GM12878 (cell line): ENCODE measurements around the gene HHAT. TPM values are rescaled to one million over a fixed set of nuclear protein-coding genes. Genes with fewer than 3 reads are reported as not detected.

Experiments used
- ATAC-seq: fragments of 200-7000 bp; cut with Tn5 transposase; 3 replicates; pipeline ENCODE4 v1.9.1; 2020; ENCODE audit warnings: mild to moderate bottlenecking, moderate library complexity
- BruUV-seq: library from RNA; stranded (reverse); fragments of 400-500 nt; replicated peaks from 2 replicates; lab custom pipeline; 2021; lab: Mats Ljungman, UMichigan
- CTCF ChIA-PET: fragments of 300-600 bp; sonication (Branson Sonifier 250); formaldehyde crosslinking; extraction: SDS; loops from one replicate; lab custom pipeline; 2021; ENCODE audit warnings: inconsistent platforms; lab: Yijun Ruan, JAX
- POLR2A ChIA-PET: fragments of 350-600 bp; formaldehyde crosslinking; extraction: SDS; loops from one replicate; lab custom pipeline; 2021; ENCODE audit warnings: inconsistent platforms; lab: Charles Lee
- RAD21 ChIA-PET: fragments of 300-600 bp; sonication (Branson Sonifier 250); formaldehyde crosslinking; loops from one replicate; lab custom pipeline; 2023; ENCODE audit warnings: antibody characterized with exemption; ENCODE audit not compliant: unreplicated experiment; lab: Charles Lee
- SMC1A ChIA-PET: fragments of 300-600 bp; sonication (Branson Sonifier 250); formaldehyde crosslinking; loops from one replicate; lab custom pipeline; 2023; ENCODE audit not compliant: unreplicated experiment, uncharacterized antibody; lab: Charles Lee
- DNase-seq: peaks from one replicate; pipeline ENCODE4 v3.0.0-alpha.2; 2011; ENCODE audit warnings: low read depth, low spot score
- FAIRE-seq: peaks from 3 replicates; lab custom pipeline; 2011; peaks lifted over from hg19 to GRCh38; lab: Jason Lieb, UNC
- H2AFZ ChIP-seq: 2 replicates; pipeline ENCODE4 v1.6.0; 2011; ENCODE audit warnings: low read depth, low read length, control low read depth; ENCODE audit not compliant: control insufficient read depth
- H3K27ac ChIP-seq: 2 replicates; pipeline ENCODE4 v1.5.1; 2011; ENCODE audit warnings: control low read depth; ENCODE audit not compliant: control insufficient read depth, insufficient read depth
- H3K27me3 ChIP-seq, 2 experiments: replicated peaks in 1 of 2; 2 replicates each; pipeline versions ENCODE4 v1.6.0 to v1.6.1; 2011; ENCODE audit warnings: low read length in 1 of 2; ENCODE audit not compliant: control insufficient read depth in 2 of 2, insufficient read depth in 2 of 2
- H3K36me3 ChIP-seq, 2 experiments: 2 replicates each; pipeline ENCODE4 v1.5.1; 2011; ENCODE audit warnings: low read length in 1 of 2; ENCODE audit not compliant: control insufficient read depth in 2 of 2, insufficient read depth in 2 of 2
- H3K4me1 ChIP-seq: 2 replicates; pipeline ENCODE4 v1.6.1; 2011; ENCODE audit warnings: mild to moderate bottlenecking, low read length, moderate library complexity, mixed read lengths; ENCODE audit not compliant: control insufficient read depth, insufficient read depth
- H3K4me2 ChIP-seq: 2 replicates; pipeline ENCODE4 v1.6.0; 2011; ENCODE audit warnings: control low read depth; ENCODE audit not compliant: control insufficient read depth, insufficient read depth
- H3K4me3 ChIP-seq: fragments of 200-600 bp; sonication (generic); 2 replicates; pipeline ENCODE4 v1.5.1; 2016
- H3K79me2 ChIP-seq: 2 replicates; pipeline ENCODE4 v1.6.0; 2011; ENCODE audit warnings: low read length; ENCODE audit not compliant: control insufficient read depth, insufficient read depth
- H3K9ac ChIP-seq: 2 replicates; pipeline ENCODE4 v1.8.0; 2011; ENCODE audit warnings: low read length, control low read depth, mixed read lengths; ENCODE audit not compliant: control insufficient read depth, insufficient read depth
- H3K9me3 ChIP-seq: replicated peaks from 3 replicates; pipeline ENCODE4 v1.5.1; 2011; ENCODE audit warnings: mild to moderate bottlenecking, low read length; ENCODE audit not compliant: control insufficient read depth, insufficient read depth
- H4K20me1 ChIP-seq: 2 replicates; pipeline ENCODE4 v1.6.0; 2011; ENCODE audit not compliant: control insufficient read depth, insufficient read depth
- ETV6 ChIP-seq, 2 experiments: fragments of 450-650 bp in 1 of 2; IDR thresholded peaks in 1 of 2; conservative IDR thresholded peaks in 1 of 2; 2 replicates each; pipeline ENCODE4 v1.6.1; 2014; ENCODE audit warnings: antibody characterized with exemption in 1 of 2, borderline replicate concordance in 1 of 2, low read depth in 1 of 2, mild to moderate bottlenecking in 1 of 2, moderate library complexity in 1 of 2
- MEF2B ChIP-seq: fragments of 450-650 bp; IDR thresholded peaks from 2 replicates; pipeline ENCODE4 v1.6.1; 2018; ENCODE audit warnings: mild to moderate bottlenecking, moderate library complexity; ENCODE audit not compliant: partially characterized antibody, poor library complexity, severe bottlenecking
- RAD21 ChIP-seq: IDR thresholded peaks from 2 replicates; pipeline ENCODE4 v1.6.1; 2011; ENCODE audit warnings: mild to moderate bottlenecking, low read depth, low read length, moderate library complexity; ENCODE audit not compliant: insufficient read depth
- RBBP5 ChIP-seq: fragments of 200-600 bp; sonication (generic); conservative IDR thresholded peaks from 2 replicates; pipeline ENCODE4 v1.6.1; 2016
- SREBF2 ChIP-seq: IDR thresholded peaks from 2 replicates; pipeline ENCODE4 v1.6.1; 2012; ENCODE audit warnings: mild to moderate bottlenecking, low read length
- SUPT20H ChIP-seq: IDR thresholded peaks from 2 replicates; pipeline ENCODE4 v1.6.1; 2011; ENCODE audit warnings: low read depth, mild to moderate bottlenecking, low read length, moderate library complexity, borderline replicate concordance; ENCODE audit not compliant: control insufficient read depth
- TCF7 ChIP-seq: IDR thresholded peaks from 2 replicates; pipeline ENCODE4 v1.6.1; 2014; ENCODE audit warnings: antibody characterized with exemption, borderline replicate concordance
- ZBED1 ChIP-seq: IDR thresholded peaks from 2 replicates; pipeline ENCODE4 v1.6.1; 2016; ENCODE audit warnings: borderline replicate concordance
- ZNF24 ChIP-seq: fragments of 450-650 bp; IDR thresholded peaks from 2 replicates; pipeline ENCODE4 v1.6.1; 2017; ENCODE audit warnings: antibody characterized with exemption, mild to moderate bottlenecking
- WGBS: methylation state at CpG from one replicate; pipeline ENCODE4 v1.1.6; 2016; ENCODE audit warnings: low lambda C conversion rate; ENCODE audit not compliant: insufficient replicate concordance, insufficient coverage; ENCODE audit errors: missing lambda C conversion rate; 5-methylcytosine and 5-hydroxymethylcytosine counted together
- in situ Hi-C: fragments of 300-500 bp; cut with MboI; formaldehyde crosslinking; loops from 9 replicates; pipeline ENCODE4 v1.14.3; 2018; ENCODE audit warnings: mixed read lengths
- intact Hi-C: fragments of 100-400 bp; cut with micrococcal nuclease; formaldehyde crosslinking; loops from one replicate; pipeline ENCODE4 v1.14.2; 2022; ENCODE audit not compliant: unreplicated experiment
- polyA plus RNA-seq, 11 experiments: library from polyadenylated mRNA; depleted of rRNA in 4 of 11; unstranded in 6 of 11; stranded (reverse) in 5 of 11; fragments of >200 nt; fragmentation: Nextera tagmentation in 4 of 11; fragmentation: Illumina TruSeq in 1 of 11; extraction: Ambion mirVana in 4 of 11; extraction: Trizol in 1 of 11; gene quantifications; 1 replicate in 1 of 11; 2 replicates in 10 of 11; pipeline versions ENCODE4 v1.2.1 to v1.2.3, GENCODE V29; 2011 to 2016; ENCODE audit warnings: inconsistent platforms in 2 of 11, missing spikeins in 2 of 11, low read depth in 1 of 11
- total RNA-seq, 4 experiments: library from RNA; depleted of rRNA in 3 of 4; stranded (reverse); fragments of >200 nt in 3 of 4; fragmentation: Illumina TruSeq in 1 of 4; extraction: Trizol in 1 of 4; gene quantifications; 2 replicates each; pipeline versions ENCODE4 v1.2.1 to v1.2.3, GENCODE V29; 2013 to 2021
- TF ChIP-seq, protein P1 (sequence below): IDR thresholded peaks from 2 replicates; pipeline ENCODE4 v1.6.1; 2011; ENCODE audit warnings: low read depth, low read length, improper control_type of control experiment, borderline replicate concordance

Gene HHAT
- total and polyA plus RNA-seq, 10 of the 15 experiments (the other 5 are each of a cell fraction or from before 2014, with no cell fraction given) = 1.2 to 37.6 (median 2.6) TPM

DNA sequence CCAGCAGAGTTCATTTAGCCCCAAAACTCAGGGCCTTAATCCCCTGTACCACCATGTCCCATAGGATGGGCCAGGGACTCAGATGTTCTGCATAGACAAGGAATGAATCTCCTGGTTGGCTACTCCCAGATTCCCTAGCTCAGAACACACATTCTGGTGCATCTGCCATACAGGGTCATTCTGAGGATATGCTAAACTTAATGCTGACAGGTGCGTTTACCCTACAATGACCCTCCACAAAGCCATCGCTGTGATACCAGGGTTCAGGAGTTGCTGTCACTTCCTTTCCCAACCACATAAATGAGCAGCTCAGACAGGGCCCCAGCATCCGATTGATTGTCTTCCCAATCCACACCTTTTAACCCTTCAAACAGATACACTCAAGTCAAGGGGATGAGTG, 32.0 kb upstream of the HHAT start:
- H3K36me3 ChIP-seq = no peaks in the 10 kb centered on the region
- BruUV-seq = no TSS peak
- DNase-seq = no peak
- RAD21 ChIA-PET = no interaction called here
- FAIRE-seq = no peak
- no peak overlapping the region for H3K4me2 ChIP-seq
- no peaks in the 10 kb centered on the region for H4K20me1 ChIP-seq
- SMC1A ChIA-PET = no interaction called here
- no peak overlapping the region for H3K9ac ChIP-seq
- POLR2A ChIA-PET = no interaction called here
- in situ Hi-C loops = no loop called here
- H3K27me3 ChIP-seq = peaks cover 3 to 4% of the 10 kb centered on the region in 2 experiments; a peak in 3 of 4 replicates
- H3K27ac ChIP-seq = no peak overlapping the region
- whole genome bisulfite sequencing = 88% methylated on average over 3 of the region's 3 CpGs
- no peak overlapping the region for H3K4me3 ChIP-seq
- H3K4me1 ChIP-seq = no peaks in the 10 kb centered on the region
- ATAC-seq = no peak
- CTCF ChIA-PET = no interaction called here
- intact Hi-C loops = no loop called here
- H3K9me3 ChIP-seq = no peaks in the 10 kb centered on the region
- no peak overlapping the region for H2AFZ ChIP-seq
- no peaks in the 10 kb centered on the region for H3K79me2 ChIP-seq
- TF ChIP-seq ZBED1 = no peak
- TF ChIP-seq SUPT20H = no peak
- TF ChIP-seq RBBP5 = no peak
- no peak for TF ChIP-seq RAD21
- TF ChIP-seq ETV6 (conservative IDR thresholded peaks at IDR 0.05 in 1 of 2, IDR thresholded peaks at IDR 0.05 in 1 of 2; ENCODE audit: borderline replicate concordance in 1 of 2, low read depth in 1 of 2) = no peak
- no peak for TF ChIP-seq ZNF24
- TF ChIP-seq MEF2B = no peak
- TF ChIP-seq TCF7 = no peak
- TF ChIP-seq SREBF2 = no peak
- TF ChIP-seq, protein P1, sequence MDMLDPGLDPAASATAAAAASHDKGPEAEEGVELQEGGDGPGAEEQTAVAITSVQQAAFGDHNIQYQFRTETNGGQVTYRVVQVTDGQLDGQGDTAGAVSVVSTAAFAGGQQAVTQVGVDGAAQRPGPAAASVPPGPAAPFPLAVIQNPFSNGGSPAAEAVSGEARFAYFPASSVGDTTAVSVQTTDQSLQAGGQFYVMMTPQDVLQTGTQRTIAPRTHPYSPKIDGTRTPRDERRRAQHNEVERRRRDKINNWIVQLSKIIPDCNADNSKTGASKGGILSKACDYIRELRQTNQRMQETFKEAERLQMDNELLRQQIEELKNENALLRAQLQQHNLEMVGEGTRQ = no peak
